BJ (cell line): Measurements from ENCODE around the gene HSD17B8. TPM values are rescaled to one million over a fixed set of nuclear protein-coding genes. Genes with fewer than 3 reads are reported as not detected.

Source experiments
- CTCF ChIA-PET: fragments of 350-600 bp; formaldehyde crosslinking; extraction: SDS; loops from one replicate; lab custom pipeline; 2021; ENCODE audit warnings: antibody characterized with exemption, inconsistent platforms; lab: Yijun Ruan, JAX
- POLR2A ChIA-PET: fragments of 300-600 bp; sonication (Branson Sonifier 250); formaldehyde crosslinking; extraction: SDS; loops from one replicate; lab custom pipeline; 2021; ENCODE audit warnings: antibody characterized with exemption; lab: Charles Lee
- DNase-seq: peaks from one replicate; pipeline ENCODE4 v3.0.0-alpha.2; 2011; ENCODE audit warnings: low read depth
- H3K27me3 ChIP-seq: 2 replicates; pipeline ENCODE4 v1.6.0; 2011; ENCODE audit warnings: low read length; ENCODE audit not compliant: control insufficient read depth, insufficient read depth
- H3K36me3 ChIP-seq: 2 replicates; pipeline ENCODE4 v1.5.1; 2011; ENCODE audit warnings: low read length; ENCODE audit not compliant: control insufficient read depth, insufficient read depth
- H3K4me3 ChIP-seq: 2 replicates; pipeline ENCODE4 v1.5.1; 2011; ENCODE audit warnings: low read depth, mild to moderate bottlenecking, control low read depth, low read length
- polyA plus RNA-seq: library from polyadenylated mRNA; depleted of rRNA; stranded (reverse); fragments of >200 nt; gene quantifications from 2 replicates; pipeline ENCODE4 v1.2.3, GENCODE V29; 2011; rRNA removed
- small RNA-seq: library from RNA; depleted of rRNA; stranded (forward); fragments of <200 nt; gene quantifications from one replicate; pipeline ENCODE3, GENCODE V24; 2012; ENCODE audit warnings: low replicate concordance, low read depth; ENCODE audit not compliant: insufficient read length
- TF ChIP-seq, protein P1 (sequence below): IDR thresholded peaks from 2 replicates; pipeline ENCODE4 v1.5.1; 2011; ENCODE audit warnings: low read depth, mild to moderate bottlenecking, control low read depth, inconsistent platforms, low read length, moderate library complexity; ENCODE audit not compliant: insufficient read depth

Gene HSD17B8
- polyA plus RNA-seq, 1 experiment, result 3.4 TPM

DNA sequence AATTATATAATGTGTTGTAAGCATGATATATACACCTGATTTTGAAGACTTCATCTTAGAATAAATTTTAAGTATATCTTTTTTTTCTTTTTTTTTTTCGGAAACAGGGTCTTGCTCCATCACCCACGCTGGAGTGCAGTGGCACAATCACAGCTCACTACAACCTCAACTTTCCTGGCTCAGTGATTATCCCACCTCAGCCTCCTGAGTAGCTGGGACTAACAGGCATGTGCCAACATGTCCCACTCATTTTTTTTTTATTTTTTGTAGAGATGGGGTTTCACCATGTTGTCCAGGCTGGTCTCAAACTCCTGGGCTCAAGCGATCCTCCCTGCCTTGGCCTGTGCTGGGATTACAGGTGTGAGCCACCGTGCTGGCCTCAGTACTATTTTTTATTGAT is 50.1 kb downstream of the HSD17B8 start:
- POLR2A ChIA-PET, result no interaction called here
- CTCF ChIA-PET, result interaction anchor here (1.3 kb wide), 1 partner anchor 23 kb away, joined by 4 read pairs; the partner anchor contains the start of gene B3GALT4

More for the DNA sequence above, 50.1 kb downstream of the HSD17B8 start:
- TF ChIP-seq, protein P1, sequence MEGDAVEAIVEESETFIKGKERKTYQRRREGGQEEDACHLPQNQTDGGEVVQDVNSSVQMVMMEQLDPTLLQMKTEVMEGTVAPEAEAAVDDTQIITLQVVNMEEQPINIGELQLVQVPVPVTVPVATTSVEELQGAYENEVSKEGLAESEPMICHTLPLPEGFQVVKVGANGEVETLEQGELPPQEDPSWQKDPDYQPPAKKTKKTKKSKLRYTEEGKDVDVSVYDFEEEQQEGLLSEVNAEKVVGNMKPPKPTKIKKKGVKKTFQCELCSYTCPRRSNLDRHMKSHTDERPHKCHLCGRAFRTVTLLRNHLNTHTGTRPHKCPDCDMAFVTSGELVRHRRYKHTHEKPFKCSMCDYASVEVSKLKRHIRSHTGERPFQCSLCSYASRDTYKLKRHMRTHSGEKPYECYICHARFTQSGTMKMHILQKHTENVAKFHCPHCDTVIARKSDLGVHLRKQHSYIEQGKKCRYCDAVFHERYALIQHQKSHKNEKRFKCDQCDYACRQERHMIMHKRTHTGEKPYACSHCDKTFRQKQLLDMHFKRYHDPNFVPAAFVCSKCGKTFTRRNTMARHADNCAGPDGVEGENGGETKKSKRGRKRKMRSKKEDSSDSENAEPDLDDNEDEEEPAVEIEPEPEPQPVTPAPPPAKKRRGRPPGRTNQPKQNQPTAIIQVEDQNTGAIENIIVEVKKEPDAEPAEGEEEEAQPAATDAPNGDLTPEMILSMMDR, result no peak
- no peak for DNase-seq
- Histone ChIP-seq H3K4me3 (no peak overlapping the region), H3K27me3 (no peaks in the 10 kb centered on the region), H3K36me3 (no peaks in the 10 kb centered on the region)

Small RNA genes lying within 50 kb of the gene (small RNA-seq; reads per million reads assigned to genes)
- gene MIR219A1, result 2.1 reads per million, percentile 10 among the genes with 10 or more reads in this experiment
- not detected for gene RNY4P10

Other genes with a start within 250 kb of the HSD17B8 start
- 110 and 128 TPM in 2 replicates for gene BRD2, start 236.1 kb upstream of the HSD17B8 start, polyA plus RNA-seq
- gene HLA-DOA, start 195.1 kb upstream of the HSD17B8 start, polyA plus RNA-seq, result not detected in 2 replicates
- gene HLA-DPA1, start 131.0 kb upstream of the HSD17B8 start, polyA plus RNA-seq, result 11.2 and 12.1 TPM in 2 replicates
- 8.2 and 11.2 TPM in 2 replicates for gene HLA-DPB1, start 128.7 kb upstream of the HSD17B8 start, polyA plus RNA-seq
- 0.55 and 0.91 TPM in 2 replicates for gene COL11A2, start 12.2 kb upstream of the HSD17B8 start, polyA plus RNA-seq
- 51.3 and 67.9 TPM in 2 replicates for gene RXRB, start 4.0 kb upstream of the HSD17B8 start, polyA plus RNA-seq
- 116 and 151 TPM in 2 replicates for gene SLC39A7, start 3.8 kb upstream of the HSD17B8 start, polyA plus RNA-seq
- 24.4 and 36.6 TPM in 2 replicates for gene RING1, start 3.8 kb downstream of the HSD17B8 start, polyA plus RNA-seq
- 63.2 and 89.8 TPM in 2 replicates for gene VPS52, start 67.2 kb downstream of the HSD17B8 start, polyA plus RNA-seq
- gene RPS18, start 67.4 kb downstream of the HSD17B8 start, polyA plus RNA-seq, result 6,221 and 6,433 TPM in 2 replicates
- gene B3GALT4, start 72.5 kb downstream of the HSD17B8 start, polyA plus RNA-seq, result 2.2 and 4.0 TPM in 2 replicates
- gene WDR46, start 84.6 kb downstream of the HSD17B8 start, polyA plus RNA-seq, result 45.6 and 78.9 TPM in 2 replicates
- gene PFDN6, start 84.9 kb downstream of the HSD17B8 start, polyA plus RNA-seq, result 49.0 and 55.5 TPM in 2 replicates
- gene RGL2, start 94.3 kb downstream of the HSD17B8 start, polyA plus RNA-seq, result 24.2 and 35.2 TPM in 2 replicates
- gene TAPBP, start 109.4 kb downstream of the HSD17B8 start, polyA plus RNA-seq, result 23.1 and 37.9 TPM in 2 replicates
- gene ZBTB22, start 113.1 kb downstream of the HSD17B8 start, polyA plus RNA-seq, result 10.6 and 13.6 TPM in 2 replicates
- gene DAXX, start 118.3 kb downstream of the HSD17B8 start, polyA plus RNA-seq, result 37.5 and 46.9 TPM in 2 replicates
- 24.2 and 32.4 TPM in 2 replicates for gene KIFC1, start 187.2 kb downstream of the HSD17B8 start, polyA plus RNA-seq
- 37.8 and 54.6 TPM in 2 replicates for gene PHF1, start 206.4 kb downstream of the HSD17B8 start, polyA plus RNA-seq
- gene CUTA, start 213.5 kb downstream of the HSD17B8 start, polyA plus RNA-seq, result 347 and 369 TPM in 2 replicates
- 4.2 and 5.7 TPM in 2 replicates for gene SYNGAP1, start 215.4 kb downstream of the HSD17B8 start, polyA plus RNA-seq
- 4.4 and 5.7 TPM in 2 replicates for gene ZBTB9, start 249.9 kb downstream of the HSD17B8 start, polyA plus RNA-seq